NT2/D1 (cell line): ENCODE measurements around the gene SPAG7.

Source experiments
- SUZ12 ChIP-seq: IDR thresholded peaks from 2 replicates; pipeline ENCODE4 v1.6.1; 2011; ENCODE audit not compliant: insufficient read length, insufficient read depth; ENCODE audit errors: extremely low read depth
- YY1 ChIP-seq: IDR thresholded peaks from 2 replicates; pipeline ENCODE4 v1.6.1; 2011; ENCODE audit not compliant: insufficient read length, insufficient read depth
- ZNF274 ChIP-seq: IDR thresholded peaks from 2 replicates; pipeline ENCODE4 v1.6.1; 2011; ENCODE audit warnings: mild to moderate bottlenecking, low read depth, low read length

GRCh38 chr17:4999430-5000093 is 31.9 kb upstream of the SPAG7 start:
- TF ChIP-seq ZNF274 (no peak), SUZ12 (no peak), YY1 (no peak)
